Neural cell (in vitro differentiated cells): ENCODE measurements around the gene PRM1. TPM values are rescaled to one million over a fixed set of nuclear protein-coding genes. Genes with fewer than 3 reads are reported as not detected.
A peak's percentile ranks its signal among the peaks of the same experiment; 100 is the strongest.

Experiments used
- H2AFZ ChIP-seq: fragments of 200-600, 300-800 bp; sonication (generic), shearing (Covaris generic); 2 replicates; pipeline ENCODE4 v1.6.0; 2014; ENCODE audit warnings: low read depth, mild to moderate bottlenecking, antibody characterized with exemption, low read length, moderate library complexity
- H3F3A ChIP-seq: fragments of 200-600 bp; shearing (Covaris generic); 2 replicates; pipeline ENCODE4 v1.6.1; 2016; ENCODE audit warnings: mild to moderate bottlenecking, moderate library complexity, mixed read lengths, antibody characterized with exemption, low read length; ENCODE audit not compliant: insufficient read depth, poor library complexity, severe bottlenecking
- H3K27ac ChIP-seq: fragments of 200-600, 300-800 bp; sonication (generic), shearing (Covaris generic); 2 replicates; pipeline ENCODE4 v1.5.1; 2014; ENCODE audit warnings: mild to moderate bottlenecking, low read length, moderate library complexity
- H3K27me3 ChIP-seq: fragments of 300-800, 200-600 bp; sonication (generic), shearing (Covaris generic); 2 replicates; pipeline ENCODE4 v1.6.0; 2014; ENCODE audit warnings: mild to moderate bottlenecking, low read depth, low read length, moderate library complexity; ENCODE audit not compliant: insufficient read depth
- H3K36me3 ChIP-seq: fragments of 300-800, 200-600 bp; sonication (generic), shearing (Covaris generic); 2 replicates; pipeline ENCODE4 v1.5.1; 2014; ENCODE audit warnings: mild to moderate bottlenecking, antibody characterized with exemption, low read length, moderate library complexity; ENCODE audit not compliant: insufficient read depth
- H3K4me2 ChIP-seq: fragments of 300-800, 200-600 bp; sonication (generic), shearing (Covaris generic); 2 replicates; pipeline ENCODE4 v1.6.0; 2014; ENCODE audit warnings: mild to moderate bottlenecking, low read length
- H3K4me3 ChIP-seq: fragments of 300-800, 200-600 bp; sonication (generic), shearing (Covaris generic); 2 replicates; pipeline ENCODE4 v1.5.1; 2014; ENCODE audit warnings: mild to moderate bottlenecking, low read length, moderate library complexity
- H3K79me2 ChIP-seq: fragments of 200-600 bp; shearing (Covaris generic); replicated peaks from 2 replicates; pipeline ENCODE4 v1.6.0; 2014; ENCODE audit warnings: mild to moderate bottlenecking, low read length, moderate library complexity; ENCODE audit not compliant: insufficient read depth
- H3K9ac ChIP-seq: fragments of 300-800, 200-600 bp; sonication (generic), shearing (Covaris generic); 2 replicates; pipeline ENCODE4 v1.6.1; 2016; ENCODE audit warnings: mild to moderate bottlenecking, low read length, mixed read lengths
- H3K9me2 ChIP-seq: fragments of 200-600 bp; shearing (Covaris generic); 2 replicates; pipeline ENCODE4 v1.6.1; 2016; ENCODE audit warnings: mild to moderate bottlenecking, low read length, mixed read lengths; ENCODE audit not compliant: insufficient read depth
- H3K9me3 ChIP-seq: fragments of 200-600, 300-800 bp; sonication (generic), shearing (Covaris generic); 2 replicates; pipeline ENCODE4 v1.6.1; 2016; ENCODE audit warnings: mild to moderate bottlenecking, mixed run types, low read length, moderate library complexity, mixed read lengths
- H4K20me1 ChIP-seq: fragments of 200-600 bp; shearing (Covaris generic); 2 replicates; pipeline ENCODE4 v1.6.1; 2016; ENCODE audit warnings: mild to moderate bottlenecking, mixed run types; ENCODE audit not compliant: insufficient read depth
- EP300 ChIP-seq: fragments of 450-650 bp; conservative IDR thresholded peaks from 2 replicates; pipeline ENCODE4 v1.6.1; 2014; ENCODE audit warnings: antibody characterized with exemption, mild to moderate bottlenecking, moderate library complexity; ENCODE audit not compliant: poor library complexity, severe bottlenecking
- EZH2 ChIP-seq: fragments of 200-600, 300-800 bp; shearing (Covaris generic), sonication (generic); IDR thresholded peaks from 2 replicates; pipeline ENCODE4 v1.6.1; 2014; ENCODE audit warnings: antibody characterized with exemption, low read length, borderline replicate concordance, mild to moderate bottlenecking; ENCODE audit not compliant: insufficient read depth, poor library complexity, severe bottlenecking
- MXI1 ChIP-seq: fragments of 450-650 bp; conservative IDR thresholded peaks from 2 replicates; pipeline ENCODE4 v1.6.1; 2014; ENCODE audit warnings: antibody characterized with exemption, mild to moderate bottlenecking; ENCODE audit not compliant: poor library complexity, severe bottlenecking
- POLR2AphosphoS5 ChIP-seq: IDR thresholded peaks from 2 replicates; pipeline ENCODE4 v1.6.1; 2012
- RAD21 ChIP-seq: fragments of 450-650 bp; conservative IDR thresholded peaks from 2 replicates; pipeline ENCODE4 v1.6.1; 2014; ENCODE audit warnings: antibody characterized with exemption, mild to moderate bottlenecking, moderate library complexity
- REST ChIP-seq: IDR thresholded peaks from 2 replicates; pipeline ENCODE4 v1.6.1; 2012; ENCODE audit warnings: borderline replicate concordance
- SMC3 ChIP-seq: fragments of 450-650 bp; conservative IDR thresholded peaks from 2 replicates; pipeline ENCODE4 v1.6.1; 2014; ENCODE audit warnings: antibody characterized with exemption, mild to moderate bottlenecking, moderate library complexity; ENCODE audit not compliant: poor library complexity
- TAF1 ChIP-seq: IDR thresholded peaks from 2 replicates; pipeline ENCODE4 v1.6.1; 2012; ENCODE audit warnings: low read depth
- polyA plus RNA-seq: library from polyadenylated mRNA; depleted of rRNA; stranded (reverse); fragments of >200 nt; gene quantifications from 2 replicates; pipeline ENCODE4 v1.2.3, GENCODE V29; 2014
- TF ChIP-seq, protein P1 (sequence below): fragments of 450-650 bp; IDR thresholded peaks from 2 replicates; pipeline ENCODE4 v1.5.1; 2014; ENCODE audit warnings: antibody characterized with exemption, mild to moderate bottlenecking, moderate library complexity; ENCODE audit not compliant: poor library complexity, severe bottlenecking

Gene PRM1
- polyA plus RNA-seq, 1 donor from 2014 or later = not detected

GRCh38 chr16:11257131-11257938 lies 23.8 kb downstream of the PRM1 start:
- no peak overlapping the region for H3K4me3 ChIP-seq

DNA sequence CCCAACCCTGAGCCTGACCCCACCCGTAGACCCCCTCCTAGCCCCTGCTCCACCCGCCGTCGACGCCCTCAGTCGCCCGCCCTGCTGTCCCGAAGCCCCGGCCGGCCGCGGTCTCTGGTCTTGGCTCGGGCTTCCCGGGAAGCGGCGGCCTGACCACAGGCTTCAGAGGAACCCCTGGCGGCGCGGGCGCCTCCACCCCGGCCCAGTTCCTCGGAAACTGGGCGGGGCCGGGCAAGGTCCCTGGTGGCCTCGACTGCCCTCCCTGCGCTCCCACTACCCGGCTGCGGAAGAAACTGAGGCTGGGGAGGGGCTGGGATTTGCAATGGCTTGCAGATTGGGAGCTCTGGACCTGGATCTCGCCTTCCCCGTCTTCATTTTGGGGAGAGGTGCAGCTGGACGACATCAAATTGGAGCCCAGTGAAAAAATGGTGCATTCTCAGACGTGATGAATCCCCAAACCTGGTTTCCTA lies 24.4 kb downstream of the PRM1 start:
- H3F3A ChIP-seq = no peaks in the 10 kb centered on the region
- no peak overlapping the region for H3K27ac ChIP-seq
- no peak for TF ChIP-seq RAD21
- TF ChIP-seq, protein P1, sequence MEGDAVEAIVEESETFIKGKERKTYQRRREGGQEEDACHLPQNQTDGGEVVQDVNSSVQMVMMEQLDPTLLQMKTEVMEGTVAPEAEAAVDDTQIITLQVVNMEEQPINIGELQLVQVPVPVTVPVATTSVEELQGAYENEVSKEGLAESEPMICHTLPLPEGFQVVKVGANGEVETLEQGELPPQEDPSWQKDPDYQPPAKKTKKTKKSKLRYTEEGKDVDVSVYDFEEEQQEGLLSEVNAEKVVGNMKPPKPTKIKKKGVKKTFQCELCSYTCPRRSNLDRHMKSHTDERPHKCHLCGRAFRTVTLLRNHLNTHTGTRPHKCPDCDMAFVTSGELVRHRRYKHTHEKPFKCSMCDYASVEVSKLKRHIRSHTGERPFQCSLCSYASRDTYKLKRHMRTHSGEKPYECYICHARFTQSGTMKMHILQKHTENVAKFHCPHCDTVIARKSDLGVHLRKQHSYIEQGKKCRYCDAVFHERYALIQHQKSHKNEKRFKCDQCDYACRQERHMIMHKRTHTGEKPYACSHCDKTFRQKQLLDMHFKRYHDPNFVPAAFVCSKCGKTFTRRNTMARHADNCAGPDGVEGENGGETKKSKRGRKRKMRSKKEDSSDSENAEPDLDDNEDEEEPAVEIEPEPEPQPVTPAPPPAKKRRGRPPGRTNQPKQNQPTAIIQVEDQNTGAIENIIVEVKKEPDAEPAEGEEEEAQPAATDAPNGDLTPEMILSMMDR = no peak
- TF ChIP-seq EZH2 = no peak
- no peak for TF ChIP-seq EP300
- no peak for TF ChIP-seq TAF1
- TF ChIP-seq MXI1 = no peak
- no peak for TF ChIP-seq REST
- TF ChIP-seq SMC3 = no peak
- no peak for TF ChIP-seq POLR2AphosphoS5
- H3K79me2 ChIP-seq = no peaks in the 10 kb centered on the region
- no peaks in the 10 kb centered on the region for H3K36me3 ChIP-seq
- H3K4me3 ChIP-seq = peak overlapping the region; percentile 76
- H3K27me3 ChIP-seq = peaks cover 39% of the 10 kb centered on the region
- no peak overlapping the region for H3K4me2 ChIP-seq
- H4K20me1 ChIP-seq = no peaks in the 10 kb centered on the region
- H3K9ac ChIP-seq = peak overlapping the region; percentile 53
- no peak overlapping the region for H2AFZ ChIP-seq
- H3K9me2 ChIP-seq = no peaks in the 10 kb centered on the region
- no peaks in the 10 kb centered on the region for H3K9me3 ChIP-seq

More at GRCh38 chr16:11257131-11257938, 23.8 kb downstream of the PRM1 start:
- Histone ChIP-seq H3K79me2 (no peaks in the 10 kb centered on the region), H3K4me2 (no peak overlapping the region), H3K27me3 (peaks cover 39% of the 10 kb centered on the region), H3K9me3 (no peaks in the 10 kb centered on the region), H3K36me3 (no peaks in the 10 kb centered on the region), H3K9me2 (no peaks in the 10 kb centered on the region), H3K9ac (no peak overlapping the region), H4K20me1 (no peaks in the 10 kb centered on the region), H2AFZ (no peak overlapping the region), H3F3A (no peaks in the 10 kb centered on the region), H3K27ac (no peak overlapping the region)
- TF ChIP-seq RAD21 (peak; percentile 26), EP300 (no peak)
- TF ChIP-seq, protein P1 = peak; percentile 49
